Parathyroid adenoma (tissue), 2 donors: ENCODE data around the gene XYLT1.

ENCODE experiments used
- H2AFZ ChIP-seq: fragments of 300-600 bp; sonication (generic); one replicate; pipeline ENCODE4 v1.7.0; 2017; ENCODE audit warnings: antibody characterized with exemption, mild to moderate bottlenecking
- H3K27ac ChIP-seq: fragments of 300-600 bp; sonication (generic); one replicate; pipeline ENCODE4 v1.7.0; 2017
- H3K27me3 ChIP-seq: fragments of 300-600 bp; sonication (generic); one replicate; pipeline ENCODE4 v1.7.0; 2017; ENCODE audit warnings: low read length; ENCODE audit not compliant: control insufficient read depth, insufficient read depth
- H3K36me3 ChIP-seq: fragments of 300-600 bp; sonication (generic); one replicate; pipeline ENCODE4 v1.7.0; 2017; ENCODE audit warnings: low read length; ENCODE audit not compliant: control insufficient read depth, insufficient read depth
- H3K4me1 ChIP-seq: fragments of 300-600 bp; sonication (generic); one replicate; pipeline ENCODE4 v1.7.0; 2017; ENCODE audit warnings: control low read depth
- H3K4me2 ChIP-seq: fragments of 300-600 bp; sonication (generic); one replicate; pipeline ENCODE4 v1.7.0; 2017; ENCODE audit warnings: low read length
- H3K4me3 ChIP-seq: fragments of 300-600 bp; sonication (generic); one replicate; pipeline ENCODE4 v1.7.0; 2017; ENCODE audit warnings: low read depth, low read length
- H3K79me2 ChIP-seq: fragments of 300-600 bp; sonication (generic); one replicate; pipeline ENCODE4 v1.7.0; 2017; ENCODE audit warnings: control low read depth
- H3K9ac ChIP-seq: fragments of 300-600 bp; sonication (generic); one replicate; pipeline ENCODE4 v1.7.0; 2017; ENCODE audit warnings: mild to moderate bottlenecking
- H3K9me3 ChIP-seq: fragments of 300-600 bp; sonication (generic); one replicate; pipeline ENCODE4 v1.7.0; 2017; ENCODE audit warnings: low read length; ENCODE audit not compliant: control insufficient read depth
- CTCF ChIP-seq: fragments of 300-600 bp; sonication (generic); IDR thresholded peaks from one replicate; pipeline ENCODE4 v1.7.0; 2017; ENCODE audit warnings: antibody characterized with exemption, mild to moderate bottlenecking
- donor health status: primary hyperparathyroidism.

XYLT1 gene

GRCh38 chr16:17232487-17232886 lies 238.3 kb downstream of the XYLT1 start:
- no peaks in the 10 kb centered on the region for H3K79me2 ChIP-seq
- H3K9me3 ChIP-seq = no peaks in the 10 kb centered on the region
- no peaks in the 10 kb centered on the region for H3K36me3 ChIP-seq
- H3K4me3 ChIP-seq = no peak overlapping the region
- H2AFZ ChIP-seq = no peak overlapping the region
- H3K4me2 ChIP-seq = no peak overlapping the region
- no peaks in the 10 kb centered on the region for H3K27me3 ChIP-seq
- peaks cover 3% of the 10 kb centered on the region for H3K4me1 ChIP-seq
- no peak overlapping the region for H3K9ac ChIP-seq
- TF ChIP-seq CTCF = no peak
- no peak overlapping the region for H3K27ac ChIP-seq

GRCh38 chr16:17231972-17232371 lies 238.8 kb downstream of the XYLT1 start:
- no peak overlapping the region for H3K4me3 ChIP-seq
- no peaks in the 10 kb centered on the region for H3K9me3 ChIP-seq
- H3K79me2 ChIP-seq = no peaks in the 10 kb centered on the region
- no peaks in the 10 kb centered on the region for H3K27me3 ChIP-seq
- no peak overlapping the region for H2AFZ ChIP-seq
- no peak for TF ChIP-seq CTCF
- peaks cover 3% of the 10 kb centered on the region for H3K4me1 ChIP-seq
- no peak overlapping the region for H3K9ac ChIP-seq
- no peaks in the 10 kb centered on the region for H3K36me3 ChIP-seq
- no peak overlapping the region for H3K4me2 ChIP-seq
- H3K27ac ChIP-seq = no peak overlapping the region

GRCh38 chr16:17230932-17231581 lies 239.7 kb downstream of the XYLT1 start:
- H3K4me3 ChIP-seq = no peak overlapping the region
- no peaks in the 10 kb centered on the region for H3K79me2 ChIP-seq
- TF ChIP-seq CTCF = no peak
- peaks cover 3% of the 10 kb centered on the region for H3K4me1 ChIP-seq
- no peaks in the 10 kb centered on the region for H3K36me3 ChIP-seq
- H3K9ac ChIP-seq = no peak overlapping the region
- H3K4me2 ChIP-seq = no peak overlapping the region
- no peak overlapping the region for H3K27ac ChIP-seq
- H3K27me3 ChIP-seq = no peaks in the 10 kb centered on the region
- H3K9me3 ChIP-seq = no peaks in the 10 kb centered on the region
- H2AFZ ChIP-seq = no peak overlapping the region

GRCh38 chr16:17229766-17230165 lies 241.0 kb downstream of the XYLT1 start:
- Histone ChIP-seq H3K9ac (no peak overlapping the region), H3K9me3 (no peaks in the 10 kb centered on the region), H3K4me2 (no peak overlapping the region), H3K36me3 (no peaks in the 10 kb centered on the region), H3K79me2 (no peaks in the 10 kb centered on the region), H3K27ac (no peak overlapping the region), H3K27me3 (no peaks in the 10 kb centered on the region), H3K4me3 (no peak overlapping the region), H2AFZ (no peak overlapping the region), H3K4me1 (peaks cover 3% of the 10 kb centered on the region)
- TF ChIP-seq CTCF = no peak

GRCh38 chr16:17229131-17229530 lies 241.6 kb downstream of the XYLT1 start:
- Histone ChIP-seq H3K36me3 (no peaks in the 10 kb centered on the region), H3K9me3 (no peaks in the 10 kb centered on the region), H3K27me3 (no peaks in the 10 kb centered on the region), H3K4me1 (peaks cover 3% of the 10 kb centered on the region), H3K27ac (no peak overlapping the region), H3K4me2 (no peak overlapping the region), H3K4me3 (no peak overlapping the region), H3K79me2 (no peaks in the 10 kb centered on the region), H2AFZ (no peak overlapping the region), H3K9ac (no peak overlapping the region)
- TF ChIP-seq CTCF = no peak
